Fibroblast of lung (primary cell): ENCODE results near the gene CCDC102A.

Source experiments
- CTCF ChIP-seq, 2 donors: IDR thresholded peaks in 1 of 2; conservative IDR thresholded peaks in 1 of 2; 1 replicate in 1 of 2; 2 replicates in 1 of 2; pipeline ENCODE4 v1.5.1; 2011 to 2012; ENCODE audit warnings: low read length in 2 of 2, control low read depth in 1 of 2, inconsistent platforms in 1 of 2, low read depth in 1 of 2, mild to moderate bottlenecking in 1 of 2
- EZH2 ChIP-seq: IDR thresholded peaks from 2 replicates; pipeline ENCODE4 v1.5.1; 2012; ENCODE audit warnings: low read length, control low read depth, mild to moderate bottlenecking; ENCODE audit errors: missing control alignments

GRCh38 chr16:57477531-57478202 is 58.7 kb downstream of the CCDC102A start:
- TF ChIP-seq CTCF (conservative IDR thresholded peaks at IDR 0.05 in 1 of 2, IDR thresholded peaks at IDR 0.05 in 1 of 2; ENCODE audit: low read depth in 1 of 2, low read length in 2 of 2) (no peak), EZH2 (no peak)
